ENCODE measurements around the gene ASPN.

Gene ASPN

DNA sequence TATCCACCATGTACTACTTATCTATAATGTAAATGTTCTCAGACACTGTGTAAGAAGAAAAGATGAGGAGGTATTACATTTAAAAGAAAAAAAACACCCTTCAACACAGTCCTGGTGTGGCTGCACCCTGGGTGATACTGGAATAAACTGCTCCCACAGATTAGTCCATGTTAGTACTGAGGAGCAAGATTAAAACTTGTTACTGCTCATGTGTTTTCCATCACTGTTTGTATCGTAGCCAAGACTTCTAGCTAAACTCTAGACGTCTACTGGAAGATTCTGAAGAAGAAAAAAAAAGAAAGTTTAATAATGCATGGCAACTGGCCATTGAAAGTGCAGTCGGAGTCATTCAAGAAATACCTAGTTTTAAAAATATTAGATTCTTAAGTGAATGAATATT lies at the start of gene ASPN:
Gene ASPN, minus strand, starts transcription at position 178 of the 400 bp plus-strand sequence.
- no peak for DNase-seq (ENCODE audit: low read depth)

DNA sequence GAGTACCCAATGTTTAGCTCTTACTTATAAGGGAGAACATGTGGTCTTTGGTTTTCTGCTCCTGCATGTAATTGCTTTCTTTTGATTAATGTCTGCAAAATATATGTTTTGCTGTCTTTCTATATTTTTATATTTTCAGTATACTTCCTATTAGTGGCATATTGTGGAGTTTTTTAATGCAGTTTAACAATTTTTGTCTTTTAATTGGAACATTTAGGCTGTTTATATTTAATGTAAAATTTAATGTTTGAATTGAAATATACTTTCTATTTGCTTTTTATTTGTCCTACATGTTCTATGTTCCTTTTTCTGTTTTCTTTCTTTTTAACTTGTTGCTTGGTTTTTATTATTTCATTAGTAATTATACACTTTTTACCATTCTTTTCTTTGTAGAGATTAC lies 48.6 kb upstream of the ASPN start:
- DNase-seq (ENCODE audit: low read depth), result no peak

DNA sequence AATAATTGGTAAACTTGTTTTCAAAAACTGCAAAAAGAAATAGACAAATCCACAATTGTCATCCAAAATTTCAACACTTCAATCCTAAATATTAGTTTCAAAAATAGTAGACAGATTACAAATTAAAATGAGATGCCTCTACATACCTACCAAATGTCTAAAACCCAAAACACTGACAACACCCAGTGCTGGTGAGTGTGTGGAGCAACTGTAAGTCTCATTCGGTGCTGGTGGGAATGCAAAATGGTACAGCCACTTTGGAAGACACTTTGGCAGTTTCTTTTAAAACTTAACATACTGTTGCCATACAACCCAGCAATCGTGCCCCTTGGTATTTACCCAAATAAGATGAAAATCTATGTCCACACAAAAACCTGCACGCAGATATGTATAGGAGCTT lies 46.8 kb upstream of the ASPN start:
- DNase-seq (ENCODE audit: low read depth), result no peak

DNA sequence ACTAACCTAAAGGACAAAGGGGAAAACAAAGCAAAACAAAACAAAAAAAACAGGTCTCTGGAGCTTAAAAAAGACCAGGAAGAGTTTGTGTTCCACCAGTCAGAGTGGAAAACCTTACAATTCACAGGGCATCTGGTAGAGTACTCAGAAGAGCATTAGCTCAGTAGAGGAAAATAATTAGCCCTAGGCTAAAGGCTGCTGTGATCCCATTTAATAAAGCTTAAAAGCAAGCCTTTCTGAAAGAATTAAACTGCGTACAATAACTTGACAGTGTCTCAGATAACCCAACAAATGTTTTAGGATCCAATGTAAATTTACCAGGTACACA lies 46.2 kb upstream of the ASPN start:
- no peak for DNase-seq (ENCODE audit: low read depth)

DNA sequence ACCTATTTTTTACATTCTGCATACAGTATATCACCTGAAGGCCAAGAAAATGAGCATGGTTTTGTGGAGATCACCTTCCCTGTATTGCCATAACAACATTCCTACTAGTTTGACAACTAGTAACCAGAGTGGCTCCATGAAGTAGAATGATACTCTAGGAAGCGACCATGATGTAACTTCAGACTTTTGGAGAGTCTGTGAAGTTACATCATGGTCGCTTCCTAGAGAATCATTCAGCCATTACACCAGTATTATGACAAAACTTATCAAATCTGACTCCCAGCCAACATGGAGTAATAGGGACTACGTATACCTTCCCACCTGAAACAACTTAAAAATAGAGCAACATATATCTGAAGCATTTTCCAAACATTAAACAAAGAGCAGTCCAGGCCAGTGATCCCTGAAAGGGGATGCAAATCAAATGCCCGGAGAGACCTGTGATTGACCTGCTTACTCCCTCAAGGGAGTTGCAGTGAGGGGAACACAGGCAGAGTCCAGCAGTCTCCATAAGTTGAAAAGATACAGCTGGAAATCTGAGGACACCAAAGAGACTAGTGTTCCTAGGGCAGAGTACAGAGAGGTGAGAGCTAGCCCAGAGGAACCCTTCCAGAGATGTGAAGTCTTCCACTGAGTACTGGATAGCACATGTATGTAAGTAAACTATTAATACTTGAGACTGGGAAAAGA lies 45.7 kb upstream of the ASPN start:
- DNase-seq (ENCODE audit: low read depth), result no peak

DNA sequence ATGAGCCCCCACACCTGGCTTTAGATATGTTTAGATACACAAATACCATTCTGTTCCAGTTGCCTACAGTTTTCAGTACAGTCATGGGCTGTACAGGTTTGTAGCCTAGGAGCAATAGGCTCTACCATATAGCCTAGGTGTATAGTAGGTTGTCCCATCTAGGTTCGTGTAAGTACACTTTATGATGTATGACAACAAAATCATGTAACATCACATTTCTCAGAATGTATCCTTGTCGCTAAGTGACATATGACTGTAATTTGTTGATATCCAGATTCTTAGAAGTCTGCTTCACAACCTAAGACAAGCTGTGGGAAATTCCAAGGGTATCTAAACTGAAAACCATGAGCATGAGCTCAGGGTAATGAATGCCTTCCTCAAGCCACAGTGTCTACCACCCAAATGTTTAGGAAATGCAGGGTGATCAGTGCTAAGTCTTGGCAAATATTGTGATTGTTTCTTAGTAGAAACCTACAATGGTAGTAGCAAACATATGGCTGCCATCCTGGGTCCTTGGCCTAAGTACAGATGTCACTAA lies 45.1 kb upstream of the ASPN start:
- DNase-seq (ENCODE audit: low read depth), result no peak

DNA sequence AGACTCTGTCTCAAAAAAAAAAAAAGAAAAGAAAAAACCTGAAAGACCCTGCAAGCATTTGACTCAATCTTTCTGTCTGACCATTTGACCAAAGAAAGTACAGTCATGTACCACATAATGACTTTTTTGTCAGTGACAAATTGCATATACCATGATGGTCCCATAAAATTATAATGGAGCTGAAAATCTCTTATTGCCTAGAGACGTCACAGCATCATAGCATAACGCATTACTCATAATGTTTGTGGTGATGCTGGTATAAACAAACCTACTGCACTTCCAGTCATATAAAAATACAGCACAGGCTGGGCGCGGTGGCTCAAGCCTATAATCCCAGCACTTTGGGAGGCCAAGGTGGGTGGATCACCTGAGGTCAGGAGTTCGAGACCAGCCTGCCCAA lies 43.0 kb upstream of the ASPN start:
- no peak for DNase-seq (ENCODE audit: low read depth)

DNA sequence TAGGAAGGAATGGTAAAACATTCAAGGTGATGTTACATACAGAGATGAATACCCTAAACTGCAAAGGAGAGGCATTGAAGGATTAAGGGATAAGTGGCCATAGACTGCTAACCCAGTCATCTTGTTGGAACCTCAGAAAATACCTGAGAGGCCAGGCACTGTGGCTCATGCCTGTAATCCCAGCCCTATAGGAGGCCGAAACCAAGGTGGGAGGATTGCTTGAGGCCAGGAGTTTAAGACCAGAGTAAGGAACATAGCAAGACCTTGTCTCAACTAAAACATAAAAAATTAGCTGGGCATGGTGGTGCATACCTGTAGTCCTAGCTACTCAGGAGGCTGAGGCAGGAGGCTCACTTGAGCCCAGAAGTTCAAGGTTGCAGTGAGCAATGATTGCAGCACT lies 42.6 kb upstream of the ASPN start:
- no peak for DNase-seq (ENCODE audit: low read depth)

DNA sequence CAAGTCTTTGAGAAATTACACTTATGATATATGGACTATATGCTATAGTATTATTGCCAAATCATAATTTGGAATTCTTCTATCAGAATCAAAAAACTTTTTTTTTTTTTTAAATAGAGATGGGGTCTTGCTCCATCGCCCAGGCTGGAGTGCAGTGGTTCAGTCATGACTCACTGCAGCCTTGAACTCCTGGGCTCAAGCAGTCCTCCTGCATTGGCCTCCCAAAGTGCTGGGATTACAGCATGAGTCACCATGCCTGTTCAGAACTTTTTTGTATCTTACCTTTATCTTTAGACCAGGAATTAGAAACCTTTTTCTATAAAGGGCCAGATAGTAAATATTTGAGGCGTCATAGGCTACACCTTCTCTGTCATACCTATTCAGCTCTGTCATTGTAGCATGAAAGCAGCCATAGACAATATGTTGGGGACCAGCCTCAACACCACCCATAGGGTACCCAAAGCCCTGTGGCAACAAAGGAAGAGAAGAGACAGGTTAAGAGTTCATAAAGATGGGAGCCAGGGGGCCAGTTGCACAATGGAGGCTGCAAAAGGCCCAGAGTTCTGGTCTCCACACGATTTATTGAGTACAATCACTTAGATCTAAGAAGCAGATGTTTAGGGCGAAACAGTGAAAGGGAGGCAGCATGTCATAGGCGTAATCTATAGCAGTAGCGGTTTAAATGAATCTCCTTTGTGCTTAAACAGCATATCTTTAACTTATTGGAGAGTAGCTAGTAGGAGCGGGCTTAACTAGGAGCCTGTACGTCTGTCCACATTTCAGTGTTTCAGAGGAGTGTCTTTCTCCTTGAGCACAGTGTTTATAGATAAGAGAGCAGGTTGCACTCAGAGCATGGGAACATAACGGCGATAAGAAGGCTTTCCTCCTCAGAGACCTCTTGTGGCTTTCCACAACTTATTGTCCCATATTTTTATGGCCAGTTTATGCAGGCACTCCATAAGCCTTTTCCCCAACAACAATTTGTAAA lies 41.0 kb upstream of the ASPN start:
- no peak for DNase-seq (ENCODE audit: low read depth)

DNA sequence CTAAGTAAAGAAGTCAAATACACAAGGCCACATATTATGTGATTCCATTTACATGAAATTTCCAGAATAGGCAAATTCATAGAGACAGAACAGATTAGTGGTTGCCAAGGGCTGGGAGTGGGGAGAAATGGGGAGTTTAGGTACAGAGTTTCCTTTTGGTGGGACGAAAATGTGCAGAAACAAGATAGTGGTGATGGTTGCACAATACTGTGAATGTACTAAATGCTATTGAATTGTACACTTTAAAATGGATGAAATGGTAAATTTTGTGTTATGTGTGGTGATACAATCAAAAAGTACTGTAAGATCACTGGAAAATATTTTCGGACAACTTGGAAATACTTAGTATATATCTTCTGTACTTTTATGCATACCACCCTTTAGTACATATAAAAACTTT lies 38.5 kb upstream of the ASPN start:
- no peak for DNase-seq (ENCODE audit: low read depth)

DNA sequence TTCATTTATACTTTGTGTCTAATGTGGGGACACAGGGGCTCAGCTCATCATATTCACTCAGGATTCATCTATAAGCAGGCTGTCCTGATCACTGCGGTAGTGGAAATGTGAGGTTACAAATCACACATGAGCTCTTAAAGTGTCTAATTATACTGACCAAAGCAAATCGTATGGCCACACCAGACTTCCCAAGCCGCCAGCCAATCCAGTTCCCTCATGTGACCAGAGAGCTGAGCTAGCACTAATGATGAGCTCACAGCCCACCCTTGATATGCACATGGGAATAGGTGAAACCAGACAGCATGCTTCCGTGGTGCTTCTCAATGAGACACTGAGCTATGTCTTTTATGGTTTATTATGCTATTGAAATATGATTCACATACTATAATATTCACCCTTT lies 35.9 kb upstream of the ASPN start:
- DNase-seq (ENCODE audit: low read depth), result no peak

DNA sequence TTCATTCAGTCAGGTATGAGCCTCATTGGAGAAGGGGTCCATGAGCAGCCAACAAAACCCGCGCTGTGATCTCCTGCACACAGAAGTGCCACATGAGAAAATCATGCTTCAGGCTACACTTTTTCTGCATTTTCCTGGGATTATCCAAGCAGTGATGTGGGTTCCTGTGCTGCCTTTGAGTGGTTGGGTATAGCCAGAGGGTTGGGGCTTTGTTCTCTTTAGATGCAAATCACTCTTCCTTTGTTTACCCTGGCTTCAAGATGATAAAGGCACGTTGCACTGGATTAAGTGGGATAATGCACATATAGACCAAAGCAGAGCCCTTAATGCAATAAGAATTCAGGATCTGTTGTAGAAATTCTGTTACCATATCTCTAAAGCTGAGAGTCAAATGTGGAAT lies 34.7 kb upstream of the ASPN start:
- DNase-seq (ENCODE audit: low read depth), result no peak

DNA sequence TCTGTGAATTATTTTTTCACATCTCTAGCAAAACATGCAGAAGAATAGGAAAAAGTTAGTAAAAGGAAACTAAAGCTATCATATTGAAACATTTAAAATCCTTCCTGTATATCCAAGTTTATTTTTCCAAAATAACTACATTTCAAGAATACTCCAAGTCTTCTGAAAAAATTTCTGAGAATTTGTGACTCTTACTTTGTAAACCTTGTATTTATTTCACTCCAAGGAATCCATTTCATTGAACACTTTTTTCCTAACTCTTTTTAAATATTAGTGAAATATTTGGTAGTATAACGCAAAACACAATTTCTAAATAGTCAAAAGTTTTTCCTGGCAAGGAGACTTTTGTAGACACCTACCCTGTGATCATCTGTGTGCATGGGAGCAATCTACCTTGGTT lies 34.2 kb upstream of the ASPN start:
- no peak for DNase-seq (ENCODE audit: low read depth)

DNA sequence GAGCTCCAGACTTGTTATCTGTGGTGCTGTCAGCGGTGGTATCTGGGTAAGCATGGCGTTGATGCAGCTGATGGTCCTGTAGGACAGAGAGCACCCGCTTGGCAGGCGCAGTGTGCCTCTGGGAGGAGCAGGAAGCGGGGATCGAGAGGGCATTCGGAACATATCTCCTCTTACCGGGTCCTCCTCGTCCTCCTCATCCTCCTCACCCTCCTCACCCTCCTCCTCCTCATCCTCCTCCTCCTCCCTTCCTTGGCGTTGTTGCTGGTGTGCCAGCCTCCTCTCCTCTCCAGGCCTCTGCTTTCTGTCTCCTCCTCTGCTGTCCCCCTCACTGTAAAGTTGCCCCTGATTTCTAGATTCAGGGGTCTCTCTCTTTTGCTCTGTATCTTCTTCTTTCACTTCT lies 32.3 kb upstream of the ASPN start:
- DNase-seq (ENCODE audit: low read depth), result no peak

DNA sequence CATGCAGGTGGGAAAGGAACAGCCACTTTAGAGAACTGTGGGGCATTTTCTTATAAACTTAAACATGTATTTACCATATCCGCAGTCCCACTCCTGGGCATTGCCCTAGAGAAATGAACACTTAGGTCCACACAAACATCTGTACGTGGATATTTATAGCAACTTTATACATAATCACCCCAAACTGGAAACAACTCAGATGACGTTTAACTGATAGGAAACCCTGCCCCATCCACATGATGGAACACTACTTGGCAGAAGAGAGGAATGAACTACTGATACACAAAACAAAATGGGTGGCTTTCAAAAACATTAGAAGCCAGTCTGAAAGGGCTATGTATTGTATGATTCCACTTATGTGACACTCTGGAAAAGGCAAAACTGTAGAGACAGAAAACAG lies 31.0 kb upstream of the ASPN start:
- no peak for DNase-seq (ENCODE audit: low read depth)

DNA sequence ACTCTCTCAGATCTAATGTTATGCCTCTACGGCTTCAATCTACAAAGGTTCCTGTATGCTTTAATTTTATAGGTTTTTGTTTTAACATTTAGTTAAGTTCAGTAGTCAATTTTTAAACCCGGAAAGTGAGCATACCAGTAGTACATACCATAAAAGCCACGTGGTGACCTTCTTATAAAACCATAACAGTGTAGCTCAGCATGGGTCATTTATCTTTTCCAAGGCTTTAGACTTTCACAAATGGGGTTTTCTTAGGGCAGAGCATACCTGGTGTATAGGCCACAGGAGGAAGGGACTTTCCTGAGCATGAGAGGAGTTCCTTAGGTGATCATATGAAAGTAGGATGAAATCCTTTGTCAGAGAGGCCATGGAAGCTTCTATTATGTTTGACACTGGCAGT lies 30.3 kb upstream of the ASPN start:
- DNase-seq (ENCODE audit: low read depth), result no peak

DNA sequence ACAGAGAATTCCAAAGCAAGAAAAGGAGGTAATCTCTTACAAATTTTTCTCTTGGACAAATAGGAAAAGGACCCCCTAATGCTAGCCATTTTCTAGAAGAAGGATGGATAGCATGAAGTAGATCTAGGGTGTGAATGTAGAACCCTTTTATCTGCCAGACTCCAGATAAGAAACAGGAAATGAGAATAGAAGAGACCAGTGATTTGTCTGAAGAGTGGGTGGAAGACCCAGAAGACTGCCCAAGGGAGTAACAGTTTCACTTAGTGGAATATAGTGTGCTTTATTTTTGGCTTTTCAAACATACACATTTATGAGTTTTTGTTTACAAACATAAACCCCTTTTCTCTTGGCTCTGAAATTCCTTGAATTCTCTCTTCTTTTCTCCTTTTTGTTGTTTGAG lies 28.4 kb upstream of the ASPN start:
- no peak for DNase-seq (ENCODE audit: low read depth)

DNA sequence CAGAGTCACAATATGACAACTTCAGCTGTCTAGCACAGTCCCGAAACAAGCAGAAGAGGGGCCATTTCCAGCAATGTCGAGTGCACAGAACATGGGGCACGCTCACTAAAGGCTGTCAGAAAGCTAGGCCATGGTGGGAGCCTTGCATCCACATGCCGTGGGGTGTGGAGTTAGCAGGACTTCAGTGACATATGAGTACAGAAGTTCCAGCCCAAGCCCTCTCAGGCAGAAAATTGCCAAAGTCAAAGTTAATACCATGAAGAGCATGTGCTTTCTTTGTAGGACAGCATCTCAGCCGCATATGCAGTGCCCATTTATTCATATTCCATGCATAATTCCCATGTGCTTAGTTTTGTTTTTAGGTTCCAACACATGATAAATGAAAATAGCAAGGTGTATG lies 26.7 kb upstream of the ASPN start:
- no peak for DNase-seq (ENCODE audit: low read depth)

DNA sequence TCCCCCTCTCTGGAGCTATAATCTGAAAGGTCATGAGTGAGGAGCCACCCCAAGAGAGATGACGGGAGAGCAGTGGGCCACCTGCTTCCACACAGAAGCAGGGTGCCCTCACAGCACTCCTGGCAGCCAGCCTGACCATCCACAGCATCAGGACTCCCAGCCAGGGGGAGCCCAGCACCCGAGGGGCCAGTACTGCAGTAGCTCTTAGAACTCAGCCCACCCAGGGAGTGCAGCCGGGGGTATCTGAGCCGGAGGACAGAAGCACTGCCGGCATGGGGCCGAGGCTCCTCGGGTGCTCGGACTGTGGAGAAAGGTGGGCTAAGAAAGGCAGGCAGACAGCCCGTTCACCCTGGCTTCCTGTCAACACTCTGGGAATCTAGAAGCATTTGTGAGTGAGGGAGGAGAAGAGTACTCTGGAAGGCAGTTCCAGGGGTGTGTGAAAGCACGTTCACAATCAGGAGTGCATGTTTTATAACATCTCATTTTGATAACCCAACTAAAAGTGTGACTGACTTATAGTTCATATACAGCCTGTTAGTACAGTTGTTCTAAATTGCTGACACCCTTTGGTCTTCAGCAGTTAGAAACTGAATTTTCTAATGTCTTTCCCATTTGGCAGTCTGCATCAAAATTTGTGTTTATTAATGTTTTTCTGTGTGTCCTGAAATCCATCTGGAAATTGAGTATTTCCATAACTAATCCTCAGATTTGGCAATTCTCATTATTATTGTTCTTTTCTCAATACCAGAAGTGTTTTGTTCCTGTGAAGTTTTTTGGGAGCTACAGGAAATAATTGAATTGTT lies 25.9 kb upstream of the ASPN start:
- no peak for DNase-seq (ENCODE audit: low read depth)

DNA sequence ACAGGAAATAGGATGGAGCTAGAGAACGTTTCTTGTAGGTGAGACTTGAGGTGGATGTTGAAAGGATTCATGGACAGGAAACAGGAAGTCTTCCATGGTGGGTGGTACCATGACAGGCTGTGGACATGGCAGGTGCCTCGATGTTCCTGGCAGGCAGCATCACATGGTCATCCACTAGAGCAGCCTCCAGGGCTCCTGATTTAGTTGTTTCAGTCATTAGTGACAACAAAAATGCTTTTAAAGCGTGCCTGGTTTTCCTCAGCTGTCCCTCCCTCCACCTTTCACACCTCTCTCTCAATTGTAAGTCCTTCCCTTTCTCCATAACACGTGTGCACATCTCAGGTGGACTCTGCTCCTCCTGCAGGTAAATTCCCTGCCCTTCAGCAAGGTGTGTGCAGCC lies 25.2 kb upstream of the ASPN start:
- no peak for DNase-seq (ENCODE audit: low read depth)

DNA sequence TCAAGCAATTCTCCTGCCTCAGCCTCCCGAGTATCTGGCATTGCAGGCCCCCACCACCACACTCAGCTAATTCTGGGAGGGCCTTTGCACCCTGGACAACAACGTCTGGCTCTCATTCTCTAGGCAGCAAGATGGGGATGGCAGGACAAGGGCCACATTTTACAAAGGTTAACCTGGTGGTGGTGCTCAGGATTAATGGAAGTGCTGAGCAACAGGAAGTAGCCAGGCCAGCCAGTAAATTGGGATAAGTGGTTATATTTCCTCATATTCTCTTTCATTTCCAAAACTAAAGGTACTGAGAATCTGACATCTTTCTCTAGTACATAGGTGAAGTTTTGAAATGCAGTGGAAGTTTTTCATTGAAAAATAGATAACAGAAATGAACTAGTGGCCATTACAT lies 24.7 kb upstream of the ASPN start:
- DNase-seq (ENCODE audit: low read depth), result no peak

DNA sequence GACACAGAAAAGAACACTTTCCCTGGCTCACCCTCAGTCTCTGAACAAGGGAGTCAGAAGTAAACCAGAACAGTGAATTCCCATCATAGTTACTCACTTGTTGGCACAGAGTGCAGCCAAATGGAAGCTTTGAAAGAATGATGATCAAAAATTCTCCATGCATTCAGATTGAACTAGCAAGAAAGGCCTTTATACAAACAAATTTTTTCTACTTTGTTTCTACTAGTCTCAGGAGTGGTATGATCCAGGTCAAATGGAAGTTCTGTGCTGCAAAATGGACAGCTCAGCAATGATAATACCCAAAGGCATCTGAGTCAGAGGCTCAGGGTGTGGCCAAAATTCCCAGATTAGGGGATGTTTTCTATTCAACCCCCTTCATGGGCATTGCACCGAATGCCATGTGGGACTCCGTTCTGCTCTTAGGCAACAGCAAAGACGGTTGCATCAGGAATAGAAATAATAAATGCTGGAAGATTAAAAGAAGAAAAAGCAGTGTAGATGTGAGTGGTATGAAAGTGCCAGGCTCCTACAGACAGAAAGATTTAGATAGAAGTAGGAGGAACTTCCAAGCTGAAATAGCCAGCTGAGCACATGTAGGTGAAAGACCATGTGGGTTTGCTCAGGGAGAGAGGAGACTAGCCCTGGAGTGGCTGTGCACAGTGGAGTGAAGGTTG lies 24.0 kb upstream of the ASPN start:
- no peak for DNase-seq (ENCODE audit: low read depth)
